ENCODE results near the gene POLR3H.

Gene POLR3H

DNA sequence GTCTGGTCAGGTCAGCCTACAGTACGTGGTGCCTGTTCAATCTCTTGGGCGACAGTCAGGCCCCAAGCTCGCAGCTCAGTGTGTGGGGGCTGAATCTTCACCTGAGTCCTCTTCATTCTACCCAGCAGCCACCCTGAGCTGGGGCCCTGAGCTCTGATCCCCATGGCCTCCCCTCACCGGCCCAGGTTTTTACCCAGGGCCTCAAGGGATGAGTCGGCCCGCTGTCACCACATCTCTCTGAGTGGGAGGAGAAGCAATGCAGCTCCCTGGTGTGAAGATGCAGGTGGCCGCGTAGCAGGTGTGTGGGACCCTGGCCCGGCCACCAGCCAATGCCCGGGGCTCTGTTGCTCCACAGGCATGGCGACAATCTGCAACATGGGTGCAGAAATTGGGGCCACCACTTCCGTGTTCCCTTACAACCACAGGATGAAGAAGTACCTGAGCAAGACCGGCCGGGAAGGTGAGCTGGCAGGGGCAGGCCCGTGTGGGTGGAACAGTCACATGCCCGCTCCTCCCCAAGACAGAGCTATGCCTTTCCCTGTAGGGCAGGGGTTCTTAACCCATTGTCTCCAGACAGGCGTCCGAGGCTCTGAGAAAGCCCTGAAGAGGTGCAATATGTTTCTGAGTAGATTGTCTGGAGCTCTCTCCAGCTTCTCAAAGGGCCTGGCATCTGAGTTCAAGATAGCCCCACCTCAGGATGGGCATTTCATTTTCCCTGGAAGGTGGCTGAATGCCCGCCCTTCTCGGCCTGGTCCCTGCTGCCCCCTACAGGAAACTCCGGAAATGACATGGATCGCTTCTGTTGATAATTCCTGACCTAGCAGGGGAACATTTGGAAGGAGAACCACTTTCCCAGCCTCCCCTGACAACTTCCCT lies 26.9 kb downstream of the POLR3H start:
- DNase-seq (ENCODE audit: low spot score): peak; percentile 87

- DNase-seq (ENCODE audit: low spot score): no peak
Measured at GRCh38 chr22:41516462-41516861, 27.8 kb downstream of the POLR3H start.

GRCh38 chr22:41513391-41513790 lies 30.9 kb downstream of the POLR3H start:
- DNase-seq (ENCODE audit: low spot score): peak; percentile 63

- peak; percentile 31 for DNase-seq (ENCODE audit: low spot score)
Measured at GRCh38 chr22:41512421-41513194, 31.7 kb downstream of the POLR3H start.

- DNase-seq (ENCODE audit: low spot score): peak; percentile 81
Measured at GRCh38 chr22:41511521-41511968, 32.7 kb downstream of the POLR3H start.

GRCh38 chr22:41508770-41509170 lies 35.5 kb downstream of the POLR3H start:
- peak; percentile 42 for DNase-seq (ENCODE audit: low spot score)

DNA sequence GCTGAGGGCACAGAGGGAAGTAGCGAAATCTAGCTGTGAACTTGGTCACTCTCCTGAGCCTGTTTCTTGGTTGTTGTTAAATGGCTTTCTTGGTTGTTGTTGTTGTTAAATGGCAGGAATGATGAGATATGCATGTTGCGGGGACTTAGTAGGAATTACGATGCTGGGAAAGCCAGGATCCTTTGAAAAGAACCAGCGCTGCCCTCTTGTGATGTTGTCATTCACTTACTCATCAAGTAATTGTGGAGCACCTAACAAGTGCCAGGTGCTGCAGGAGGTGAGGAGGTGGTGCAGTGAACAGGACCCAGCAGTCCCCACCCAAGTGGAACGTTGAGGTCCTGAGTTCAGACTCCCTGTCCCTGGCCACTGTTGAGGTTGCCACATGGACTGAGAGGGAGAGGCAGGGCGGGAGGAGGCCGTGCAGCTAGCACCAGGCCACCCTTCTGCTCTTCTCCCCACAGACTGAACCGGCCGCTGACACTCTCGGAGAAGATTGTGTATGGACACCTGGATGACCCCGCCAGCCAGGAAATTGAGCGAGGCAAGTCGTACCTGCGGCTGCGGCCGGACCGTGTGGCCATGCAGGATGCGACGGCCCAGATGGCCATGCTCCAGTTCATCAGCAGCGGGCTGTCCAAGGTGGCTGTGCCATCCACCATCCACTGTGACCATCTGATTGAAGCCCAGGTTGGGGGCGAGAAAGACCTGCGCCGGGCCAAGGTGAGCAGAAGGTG lies 36.8 kb downstream of the POLR3H start:
- DNase-seq (ENCODE audit: low spot score): peak; percentile 70

GRCh38 chr22:41505511-41506220 lies 38.6 kb downstream of the POLR3H start:
- no peak for DNase-seq (ENCODE audit: low spot score)

DNA sequence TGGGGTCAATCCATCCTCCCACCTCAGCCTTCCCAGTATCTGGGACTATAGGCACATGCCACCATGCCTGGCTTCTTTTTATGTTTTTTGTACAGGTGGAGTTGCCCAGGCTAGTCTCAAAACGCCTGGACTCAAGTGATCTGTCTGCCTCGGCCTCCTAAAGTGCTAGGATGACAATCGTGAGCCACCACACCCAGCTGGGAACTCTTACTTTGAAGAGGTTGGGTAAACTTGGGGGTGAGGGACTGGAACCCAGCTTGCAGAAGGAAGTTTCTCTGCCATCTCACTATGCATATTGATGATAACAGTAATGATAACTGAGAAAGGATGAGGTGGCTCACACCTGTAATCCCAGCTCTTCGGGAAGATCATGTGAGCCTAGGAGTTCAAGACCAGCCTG lies 39.5 kb downstream of the POLR3H start:
- no peak for DNase-seq (ENCODE audit: low spot score)

DNA sequence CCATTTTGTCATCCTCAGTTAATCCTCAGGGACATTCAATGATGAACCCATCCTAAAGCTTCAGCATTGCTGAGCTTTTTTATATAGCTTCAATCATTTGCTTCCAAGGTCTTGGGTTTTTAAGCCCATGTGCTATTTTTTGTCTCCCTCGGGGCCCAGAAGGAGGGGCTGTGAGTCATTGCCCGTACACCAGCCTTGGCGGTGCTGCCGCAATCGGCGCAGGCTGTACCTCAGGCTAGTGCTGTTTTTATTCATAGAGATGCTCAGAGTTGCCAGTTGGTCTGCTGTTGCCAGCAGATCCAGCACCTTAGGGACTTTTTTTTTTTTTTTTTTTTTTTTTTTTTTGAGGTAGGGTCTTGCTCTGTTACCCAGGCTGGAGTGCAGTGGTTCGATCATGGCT lies 39.9 kb downstream of the POLR3H start:
- DNase-seq (ENCODE audit: low spot score): peak; percentile 55

GRCh38 chr22:41501209-41501608 lies 43.1 kb downstream of the POLR3H start:
- peak; percentile 49 for DNase-seq (ENCODE audit: low spot score)

DNA sequence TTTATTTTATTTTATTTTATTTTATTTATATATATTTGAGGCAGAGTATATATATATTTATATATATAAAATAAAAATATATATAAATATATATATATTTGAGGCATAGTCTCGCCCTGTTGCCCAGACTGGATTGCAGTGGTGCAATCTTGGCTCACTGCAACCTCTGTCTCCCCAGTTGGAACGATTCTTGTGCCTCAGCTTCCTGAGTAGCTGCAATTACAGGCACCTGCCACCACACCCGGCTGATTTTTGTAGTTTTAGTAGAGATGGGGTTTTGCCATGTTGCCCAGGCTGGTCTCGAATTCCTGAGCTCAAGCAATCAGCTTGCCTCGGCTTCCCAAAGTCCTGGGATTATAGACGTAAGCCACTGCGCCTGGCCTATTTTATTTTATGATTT lies 44.0 kb downstream of the POLR3H start:
- no peak for DNase-seq (ENCODE audit: low spot score)

- peak; percentile 73 for DNase-seq (ENCODE audit: low spot score)
Measured at GRCh38 chr22:41499624-41500280, 44.5 kb downstream of the POLR3H start.

GRCh38 chr22:41498303-41498835 lies 45.9 kb downstream of the POLR3H start:
- no peak for DNase-seq (ENCODE audit: low spot score)

- no peak for DNase-seq (ENCODE audit: low spot score)
Measured at GRCh38 chr22:41491374-41492100, 52.7 kb downstream of the POLR3H start.

DNA sequence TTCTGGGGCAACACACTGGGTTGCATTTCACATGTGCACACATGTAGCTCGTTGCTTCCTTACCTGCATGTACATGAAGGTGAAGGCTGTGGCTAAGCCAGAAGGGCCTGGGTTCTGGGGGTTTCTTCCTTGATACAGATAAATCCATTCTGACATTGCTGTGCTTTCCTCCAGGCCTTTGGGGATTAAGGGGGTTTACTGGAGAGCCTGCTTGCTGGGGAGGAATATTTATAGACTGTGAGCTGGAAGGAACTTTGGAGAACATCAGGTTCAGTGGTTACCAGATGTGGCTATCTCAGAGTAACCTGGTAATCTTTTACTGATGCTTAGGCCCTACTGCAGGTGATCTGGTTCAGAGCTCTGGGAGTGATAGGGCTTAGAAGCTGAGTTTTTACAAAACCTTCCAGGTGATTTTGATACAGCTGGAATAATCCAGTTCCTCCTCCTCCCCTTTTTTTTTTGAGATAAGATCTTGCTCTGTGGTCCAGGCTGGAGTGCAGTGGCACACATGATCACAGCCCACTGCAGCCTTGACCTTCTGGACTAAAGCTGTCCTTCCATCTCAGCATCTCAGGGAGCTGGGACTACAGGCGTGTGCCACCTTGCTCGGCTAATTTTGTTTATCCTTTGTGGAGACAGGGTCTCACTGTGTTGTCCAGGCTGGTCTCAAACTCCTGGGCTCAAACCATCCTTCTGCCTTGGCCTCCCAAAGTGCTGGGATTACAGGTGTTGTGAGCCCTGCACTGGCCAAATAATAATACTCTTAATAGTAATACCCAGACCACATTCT lies 55.5 kb downstream of the POLR3H start:
- DNase-seq (ENCODE audit: low spot score): no peak

- DNase-seq (ENCODE audit: low spot score): peak; percentile 96
Measured at GRCh38 chr22:41488076-41488475, 56.2 kb downstream of the POLR3H start.

DNA sequence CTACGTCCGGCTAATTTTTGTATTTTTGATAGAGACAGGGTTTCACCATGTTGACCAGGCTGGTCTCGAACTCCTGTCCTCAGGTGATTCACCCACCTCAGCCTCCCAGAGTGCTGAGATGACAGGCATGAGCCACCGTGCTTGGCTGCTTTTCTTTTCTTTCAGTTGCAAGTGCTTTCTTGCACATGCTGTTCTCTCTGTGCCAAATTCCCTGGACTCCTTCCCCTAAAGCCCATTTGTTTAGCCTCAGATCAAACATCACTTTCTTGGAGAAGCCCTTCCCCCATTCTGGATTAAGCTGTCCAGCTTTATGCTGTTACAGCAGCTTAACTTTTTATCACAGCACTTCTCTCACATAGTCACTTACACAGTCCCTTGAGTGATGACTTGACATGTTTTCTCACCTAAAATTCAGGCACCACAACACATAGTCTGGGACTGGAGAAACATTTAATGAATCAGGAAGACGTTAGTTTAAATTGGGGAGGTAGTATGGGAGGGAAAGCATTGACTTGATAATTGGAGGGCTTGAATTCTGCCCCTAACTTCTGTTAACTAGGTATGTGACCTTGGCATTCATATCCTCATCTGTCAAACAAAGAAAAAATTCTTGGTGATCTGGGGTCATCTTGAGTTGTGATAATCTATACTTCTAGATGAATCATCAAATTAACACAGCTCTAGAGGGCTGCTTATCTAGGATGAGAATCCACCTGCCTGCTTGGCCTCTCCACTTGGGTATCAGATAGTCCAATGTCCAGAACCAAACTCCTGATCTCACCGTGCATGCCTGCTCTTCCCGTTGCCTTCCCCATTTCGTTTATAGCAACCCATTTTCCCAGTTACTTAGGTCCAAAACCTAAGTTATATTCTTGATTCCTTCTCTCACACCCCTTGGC lies 57.0 kb downstream of the POLR3H start:
- DNase-seq (ENCODE audit: low spot score): peak; percentile 24

All from cerebellar cortex (tissue), 1 donor.